IMR-90 (cell line): ENCODE data around the gene CSTB. TPM values are rescaled to one million over a fixed set of nuclear protein-coding genes. Genes with fewer than 3 reads are reported as not detected.

ENCODE experiments used
- ATAC-seq: fragments of 200-7000 bp; cut with Tn5 transposase; 2 replicates; pipeline ENCODE4 v1.9.1; 2020; ENCODE audit warnings: low read depth, mild to moderate bottlenecking, moderate library complexity
- BruUV-seq: library from RNA; stranded (reverse); fragments of 400-500 nt; replicated peaks from 2 replicates; lab custom pipeline; 2021; lab: Mats Ljungman, UMichigan
- CTCF ChIA-PET: fragments of 300-600 bp; formaldehyde crosslinking; extraction: SDS; loops from one replicate; lab custom pipeline; 2021; ENCODE audit warnings: antibody characterized with exemption; lab: Yijun Ruan, JAX
- POLR2A ChIA-PET: fragments of 300-600 bp; sonication (Branson Sonifier 250); formaldehyde crosslinking; loops from one replicate; lab custom pipeline; 2022; ENCODE audit warnings: antibody characterized with exemption; ENCODE audit not compliant: unreplicated experiment; lab: Charles Lee
- DNase-seq: peaks from one replicate; pipeline ENCODE4 v3.0.0; 2013
- H2AFZ ChIP-seq: replicated peaks from 2 replicates; pipeline ENCODE3; 2013; ENCODE audit warnings: low read length, mild to moderate bottlenecking; ENCODE audit not compliant: poor library complexity
- H2AK5ac ChIP-seq: 2 replicates; pipeline ENCODE4 v1.6.1; 2013; ENCODE audit warnings: low read depth, low read length, inconsistent platforms
- H2AK9ac ChIP-seq: replicated peaks from 2 replicates; pipeline ENCODE3; 2013; ENCODE audit warnings: mild to moderate bottlenecking, low read depth, low read length, moderate library complexity; ENCODE audit not compliant: poor library complexity
- H2BK120ac ChIP-seq: 2 replicates; pipeline ENCODE4 v1.6.1; 2013; ENCODE audit warnings: low read depth, low read length, inconsistent platforms
- H2BK15ac ChIP-seq: 3 replicates; pipeline ENCODE4 v1.6.1; 2013; ENCODE audit warnings: low read depth, low read length, inconsistent platforms
- H2BK20ac ChIP-seq: 2 replicates; pipeline ENCODE4 v1.6.1; 2013; ENCODE audit warnings: low read depth, mild to moderate bottlenecking, inconsistent platforms, low read length, moderate library complexity
- H2BK5ac ChIP-seq: 2 replicates; pipeline ENCODE4 v1.6.1; 2013; ENCODE audit warnings: mild to moderate bottlenecking, low read depth, low read length, inconsistent platforms; ENCODE audit not compliant: poor library complexity, severe bottlenecking
- H3K14ac ChIP-seq: replicated peaks from 2 replicates; pipeline ENCODE4 v1.6.1; 2013; ENCODE audit warnings: low read depth, low read length, inconsistent platforms
- H3K18ac ChIP-seq: 2 replicates; pipeline ENCODE4 v1.6.1; 2013; ENCODE audit warnings: low read depth, low read length, control low read depth
- H3K23ac ChIP-seq: 2 replicates; pipeline ENCODE4 v1.6.1; 2013; ENCODE audit warnings: low read depth, low read length, inconsistent platforms
- H3K27ac ChIP-seq: 2 replicates; pipeline ENCODE4 v1.5.1; 2013; ENCODE audit warnings: mild to moderate bottlenecking, control low read depth, low read length; ENCODE audit not compliant: insufficient read depth
- H3K27me3 ChIP-seq: 2 replicates; pipeline ENCODE4 v1.6.1; 2013; ENCODE audit warnings: low read length; ENCODE audit not compliant: control insufficient read depth, insufficient read depth
- H3K36me3 ChIP-seq: 2 replicates; pipeline ENCODE4 v1.6.1; 2013; ENCODE audit warnings: low read length, mixed read lengths; ENCODE audit not compliant: control insufficient read depth, insufficient read depth
- H3K4ac ChIP-seq: 2 replicates; pipeline ENCODE4 v1.6.1; 2013; ENCODE audit warnings: low read depth, low read length, inconsistent platforms
- H3K4me1 ChIP-seq: 2 replicates; pipeline ENCODE4 v1.6.1; 2013; ENCODE audit warnings: low read length, mixed read lengths; ENCODE audit not compliant: control insufficient read depth, insufficient read depth
- H3K4me2 ChIP-seq: 2 replicates; pipeline ENCODE4 v1.6.1; 2013; ENCODE audit warnings: low read depth, mild to moderate bottlenecking, control low read depth, low read length, moderate library complexity
- H3K4me3 ChIP-seq: 2 replicates; pipeline ENCODE4 v1.5.1; 2013; ENCODE audit warnings: low read depth, mild to moderate bottlenecking, control low read depth, low read length, moderate library complexity; ENCODE audit not compliant: insufficient read depth
- H3K56ac ChIP-seq: 2 replicates; pipeline ENCODE4 v1.6.1; 2013; ENCODE audit warnings: low read length, inconsistent platforms; ENCODE audit not compliant: insufficient read depth; ENCODE audit errors: extremely low read depth
- H3K79me1 ChIP-seq, 2 experiments: 2 replicates each; pipeline ENCODE4 v1.6.1; 2013; ENCODE audit warnings: low read length in 2 of 2, inconsistent platforms in 1 of 2, low read depth in 1 of 2
- H3K9ac ChIP-seq: 2 replicates; pipeline ENCODE4 v1.6.1; 2013; ENCODE audit warnings: low read depth, low read length, control low read depth
- H3K9me1 ChIP-seq: 2 replicates; pipeline ENCODE4 v1.6.1; 2013; ENCODE audit warnings: low read length, inconsistent platforms; ENCODE audit not compliant: insufficient read depth
- H3K9me3 ChIP-seq: 2 replicates; pipeline ENCODE4 v1.6.1; 2013; ENCODE audit warnings: low read length; ENCODE audit not compliant: control insufficient read depth, insufficient read depth
- H4K20me1 ChIP-seq: 2 replicates; pipeline ENCODE4 v1.6.1; 2013; ENCODE audit warnings: low read length, inconsistent platforms; ENCODE audit not compliant: insufficient read depth
- H4K5ac ChIP-seq: 2 replicates; pipeline ENCODE4 v1.6.1; 2013; ENCODE audit warnings: mild to moderate bottlenecking, low read depth, low read length, control low read depth
- H4K8ac ChIP-seq, 2 experiments: 2 replicates each; pipeline ENCODE4 v1.6.1; 2013; ENCODE audit warnings: low read depth in 2 of 2, low read length in 2 of 2, control low read depth in 1 of 2, inconsistent platforms in 1 of 2
- H4K91ac ChIP-seq: 2 replicates; pipeline ENCODE4 v1.6.1; 2013; ENCODE audit warnings: low read depth, low read length, inconsistent platforms; ENCODE audit not compliant: insufficient read depth
- CHD1 ChIP-seq: IDR thresholded peaks from 2 replicates; pipeline ENCODE4 v1.6.1; 2012; ENCODE audit warnings: low read depth, low read length, improper control_type of control experiment
- CTCF ChIP-seq: conservative IDR thresholded peaks from 2 replicates; pipeline ENCODE4 v1.5.1; 2012; ENCODE audit warnings: mild to moderate bottlenecking, low read depth, low read length, improper control_type of control experiment
- ELK1 ChIP-seq: fragments of 150-350 bp; IDR thresholded peaks from 2 replicates; pipeline ENCODE4 v1.6.1; 2016; ENCODE audit warnings: low read depth, mild to moderate bottlenecking, low read length, moderate library complexity, borderline replicate concordance
- FOS ChIP-seq: fragments of 150-350 bp; IDR thresholded peaks from 2 replicates; pipeline ENCODE4 v1.6.1; 2016; ENCODE audit warnings: low read depth, low read length
- MAFK ChIP-seq: IDR thresholded peaks from 2 replicates; pipeline ENCODE4 v1.6.1; 2012; ENCODE audit warnings: low read depth, low read length, improper control_type of control experiment
- MXI1 ChIP-seq: IDR thresholded peaks from 2 replicates; pipeline ENCODE4 v1.6.1; 2012; ENCODE audit warnings: low read depth, mild to moderate bottlenecking, low read length, moderate library complexity, borderline replicate concordance
- NFE2L2 ChIP-seq: fragments of 150-350 bp; IDR thresholded peaks from 2 replicates; pipeline ENCODE4 v1.6.1; 2016; ENCODE audit warnings: low read depth, mild to moderate bottlenecking, low read length
- POLR2A ChIP-seq: IDR thresholded peaks from 2 replicates; pipeline ENCODE4 v1.6.1; 2012; ENCODE audit warnings: mild to moderate bottlenecking, low read depth, low read length
- RAD21 ChIP-seq: IDR thresholded peaks from 2 replicates; pipeline ENCODE4 v1.6.1; 2012; ENCODE audit warnings: low read length, improper control_type of control experiment
- RCOR1 ChIP-seq: IDR thresholded peaks from 2 replicates; pipeline ENCODE4 v1.6.1; 2012; ENCODE audit warnings: mild to moderate bottlenecking, low read length, improper control_type of control experiment; ENCODE audit not compliant: insufficient replicate concordance
- RFX5 ChIP-seq: IDR thresholded peaks from 2 replicates; pipeline ENCODE4 v1.8.0; 2012; ENCODE audit warnings: low read depth, mild to moderate bottlenecking, low read length, moderate library complexity
- USF2 ChIP-seq: fragments of 150-350 bp; IDR thresholded peaks from 2 replicates; pipeline ENCODE4 v1.6.1; 2017; ENCODE audit warnings: mild to moderate bottlenecking, antibody characterized with exemption, low read length, low read depth
- WGBS, 2 experiments: methylation state at CpG; one replicate each; pipeline versions ENCODE4 v1.1.5 to v1.1.7; 2013; ENCODE audit warnings: missing lambda C conversion rate in 2 of 2; ENCODE audit not compliant: insufficient read length in 1 of 2; ENCODE audit errors: extremely low coverage in 2 of 2; 5-methylcytosine and 5-hydroxymethylcytosine counted together
- dilution Hi-C: fragments of 300-500 bp; cut with HindIII; formaldehyde crosslinking; loops from one replicate; pipeline ENCODE4 v1.14.3; 2018; ENCODE audit warnings: low sequenced_read_pairs; ENCODE audit not compliant: unreplicated experiment
- in situ Hi-C: fragments of 300-500 bp; cut with MboI; formaldehyde crosslinking; loops from 3 replicates; pipeline ENCODE4 v1.14.3; 2019; ENCODE audit warnings: low sequenced_read_pairs, inconsistent platforms, mixed read lengths
- intact Hi-C: fragments of 100-400 bp; cut with micrococcal nuclease; formaldehyde crosslinking; loops from 2 replicates; pipeline ENCODE4 v1.10.0; 2022
- polyA plus RNA-seq, 3 experiments: library from polyadenylated mRNA; depleted of rRNA; stranded (reverse); fragments of >200 nt; gene quantifications; 2 replicates each; pipeline ENCODE4 v1.2.3, GENCODE V29; 2012; ENCODE audit warnings: low replicate concordance in 1 of 3
- total RNA-seq: library from RNA; depleted of rRNA; stranded (reverse); fragments of >200 nt; gene quantifications from 2 replicates; pipeline ENCODE4 v1.2.3, GENCODE V29; 2012

Gene CSTB
- total and polyA plus RNA-seq, 2 of the 4 experiments (the other 2 are of a cell fraction): 6.1 to 71.7 TPM

- no peak for TF ChIP-seq USF2
- TF ChIP-seq MAFK: no peak
- TF ChIP-seq CHD1: no peak
- no peak for TF ChIP-seq ELK1
- TF ChIP-seq RCOR1: no peak
- TF ChIP-seq CTCF: no peak
- no peak for TF ChIP-seq RFX5
- no peak for TF ChIP-seq POLR2A
- no peak for TF ChIP-seq RAD21
- no peak for TF ChIP-seq NFE2L2
- TF ChIP-seq MXI1: no peak
- no peak for TF ChIP-seq FOS
- POLR2A ChIA-PET: no interaction called here
- H3K27ac ChIP-seq: no peak overlapping the region
- DNase-seq (no peak), ATAC-seq (no peak)
- H4K8ac ChIP-seq: no peak overlapping the region
- H3K23ac ChIP-seq: no peak overlapping the region
- H3K27me3 ChIP-seq: no peaks in the 10 kb centered on the region; the same call in 1 of the 2 replicates
- H2AFZ ChIP-seq: peak overlapping the region; percentile 61
- no peak overlapping the region for H3K4me3 ChIP-seq
- H3K9me3 ChIP-seq: no peaks in the 10 kb centered on the region
- H3K9me1 ChIP-seq: no peaks in the 10 kb centered on the region
- no TSS peak for BruUV-seq
- H2BK15ac ChIP-seq: no peak overlapping the region
- no peak overlapping the region for H2BK5ac ChIP-seq
- no peaks in the 10 kb centered on the region for H3K79me1 ChIP-seq
- H3K18ac ChIP-seq: no peak overlapping the region
- no peak overlapping the region for H4K91ac ChIP-seq
- CTCF ChIA-PET: no interaction called here
- H2AK9ac ChIP-seq: no peak overlapping the region
- no peak overlapping the region for H3K14ac ChIP-seq
- peaks cover 2% of the 10 kb centered on the region; the same call in 1 of the 2 replicates for H3K4me1 ChIP-seq
- H3K56ac ChIP-seq: no peak overlapping the region
- no peak overlapping the region for H3K9ac ChIP-seq
- H2BK120ac ChIP-seq: no peak overlapping the region
- no peaks in the 10 kb centered on the region for H3K36me3 ChIP-seq
- no peak overlapping the region for H2BK20ac ChIP-seq
- H3K4ac ChIP-seq: no peak overlapping the region
- H3K4me2 ChIP-seq: no peak overlapping the region
- in situ Hi-C loops (no loop called here), intact Hi-C loops (no loop called here), dilution Hi-C loops (no loop called here)
- H4K5ac ChIP-seq: no peak overlapping the region
- peaks cover 7% of the 10 kb centered on the region for H4K20me1 ChIP-seq
- H2AK5ac ChIP-seq: no peak overlapping the region
- WGBS, 2 experiments: 79% methylated on average over 19 of the region's 27 CpGs; no CpG with 5 or more reads in 1 of the 2 experiments
These were observed 36.2 kb upstream of the CSTB start for GRCh38 chr21:43812139-43812821.
